ENCODE results near the gene PLCL1. TPM values are rescaled to one million over a fixed set of nuclear protein-coding genes. Genes with fewer than 3 reads are reported as not detected.

The PLCL1 gene
- total and polyA plus RNA-seq, 12 donors, result 1.6 to 24.0 (median 4.9) TPM

GRCh38 chr2:198066597-198066996, 262.2 kb downstream of the PLCL1 start:
- peaks cover 0 to 8% of the 10 kb centered on the region in 2 donors for H3K4me1 ChIP-seq (replicated peaks in 1 of 2)
- no peaks in the 10 kb centered on the region for H3K9me3 ChIP-seq (replicated peaks in 1 of 3)
- DNase-seq, result no peak
- TF ChIP-seq CTCF (IDR thresholded peaks at IDR 0.05) (no peak), POLR2A (IDR thresholded peaks at IDR 0.05) (no peak)
- H3K4me3 ChIP-seq, result no peak overlapping the region
- intact Hi-C loops (cut with DNase I), result no loop called here
- WGBS, 4 donors, result 94 to 96% (median 94%) methylated on average over 2 of the region's 2 CpGs
- no peaks in the 10 kb centered on the region for H3K36me3 ChIP-seq (replicated peaks in 1 of 2)
- H3K27ac ChIP-seq, result no peak overlapping the region
- H3K27me3 ChIP-seq, result no peaks in the 10 kb centered on the region

GRCh38 chr2:198072655-198073054, 268.3 kb downstream of the PLCL1 start:
- Histone ChIP-seq H3K27ac (no peak overlapping the region), H3K27me3 (no peaks in the 10 kb centered on the region), H3K4me1 (replicated peaks in 1 of 2) (no peaks in the 10 kb centered on the region), H3K9me3 (replicated peaks in 1 of 3) (no peaks in the 10 kb centered on the region), H3K4me3 (no peak overlapping the region), H3K36me3 (replicated peaks in 1 of 2) (no peaks in the 10 kb centered on the region)
- no peak for DNase-seq
- intact Hi-C loops (cut with DNase I), result no loop called here
- TF ChIP-seq CTCF (IDR thresholded peaks at IDR 0.05), result no peak
- no peak for TF ChIP-seq POLR2A (IDR thresholded peaks at IDR 0.05)

- H3K36me3 ChIP-seq (replicated peaks in 1 of 2), result no peaks in the 10 kb centered on the region
- no peaks in the 10 kb centered on the region for H3K27me3 ChIP-seq
- TF ChIP-seq POLR2A (IDR thresholded peaks at IDR 0.05) (no peak), CTCF (IDR thresholded peaks at IDR 0.05) (no peak)
- WGBS, 4 donors, result 80 to 85% (median 82%) methylated on average over 2 of the region's 2 CpGs
- H3K4me1 ChIP-seq (replicated peaks in 1 of 2), result no peaks in the 10 kb centered on the region
- no peak for DNase-seq
- no peak overlapping the region for H3K27ac ChIP-seq
- no peaks in the 10 kb centered on the region for H3K9me3 ChIP-seq (replicated peaks in 1 of 3)
- intact Hi-C loops (cut with DNase I), result no loop called here
- no peak overlapping the region for H3K4me3 ChIP-seq
These were observed 268.9 kb downstream of the PLCL1 start for GRCh38 chr2:198073253-198073652.

GRCh38 chr2:198077477-198077876, 273.1 kb downstream of the PLCL1 start:
- Histone ChIP-seq H3K27ac (no peak overlapping the region), H3K36me3 (replicated peaks in 1 of 2) (no peaks in the 10 kb centered on the region), H3K27me3 (no peaks in the 10 kb centered on the region), H3K4me1 (replicated peaks in 1 of 2) (no peaks in the 10 kb centered on the region), H3K9me3 (replicated peaks in 1 of 3) (no peaks in the 10 kb centered on the region), H3K4me3 (no peak overlapping the region)
- WGBS, 4 donors, result 77 to 93% (median 86%) methylated on average over 1 of the region's 1 CpG
- DNase-seq, result no peak
- intact Hi-C loops (cut with DNase I), result no loop called here
- no peak for TF ChIP-seq CTCF (IDR thresholded peaks at IDR 0.05)
- TF ChIP-seq POLR2A (IDR thresholded peaks at IDR 0.05), result no peak

All from adrenal gland (tissue), 12 donors.